ENCODE data around the gene PKN2.

DNA sequence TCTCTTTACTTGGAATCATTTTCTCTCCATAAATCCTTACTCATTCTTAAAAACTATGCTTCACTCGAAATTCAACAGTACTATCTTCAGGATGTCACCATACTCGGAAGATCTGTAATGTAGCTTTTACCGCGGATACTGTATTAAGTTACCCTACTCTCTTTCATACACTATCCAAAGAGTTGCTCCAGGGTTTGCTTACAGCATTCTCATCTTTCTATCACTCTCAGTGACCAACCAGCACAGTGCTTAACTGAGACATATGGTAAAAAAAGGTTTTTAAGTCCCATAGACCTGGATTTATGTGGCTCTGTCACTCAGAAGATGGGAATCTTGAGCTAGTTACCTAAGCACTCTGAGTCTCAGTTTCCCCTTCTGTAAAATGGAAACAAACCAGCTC, 191.5 kb downstream of the PKN2 start:
- TF ChIP-seq, protein P1, sequence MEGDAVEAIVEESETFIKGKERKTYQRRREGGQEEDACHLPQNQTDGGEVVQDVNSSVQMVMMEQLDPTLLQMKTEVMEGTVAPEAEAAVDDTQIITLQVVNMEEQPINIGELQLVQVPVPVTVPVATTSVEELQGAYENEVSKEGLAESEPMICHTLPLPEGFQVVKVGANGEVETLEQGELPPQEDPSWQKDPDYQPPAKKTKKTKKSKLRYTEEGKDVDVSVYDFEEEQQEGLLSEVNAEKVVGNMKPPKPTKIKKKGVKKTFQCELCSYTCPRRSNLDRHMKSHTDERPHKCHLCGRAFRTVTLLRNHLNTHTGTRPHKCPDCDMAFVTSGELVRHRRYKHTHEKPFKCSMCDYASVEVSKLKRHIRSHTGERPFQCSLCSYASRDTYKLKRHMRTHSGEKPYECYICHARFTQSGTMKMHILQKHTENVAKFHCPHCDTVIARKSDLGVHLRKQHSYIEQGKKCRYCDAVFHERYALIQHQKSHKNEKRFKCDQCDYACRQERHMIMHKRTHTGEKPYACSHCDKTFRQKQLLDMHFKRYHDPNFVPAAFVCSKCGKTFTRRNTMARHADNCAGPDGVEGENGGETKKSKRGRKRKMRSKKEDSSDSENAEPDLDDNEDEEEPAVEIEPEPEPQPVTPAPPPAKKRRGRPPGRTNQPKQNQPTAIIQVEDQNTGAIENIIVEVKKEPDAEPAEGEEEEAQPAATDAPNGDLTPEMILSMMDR (IDR thresholded peaks at IDR 0.05), result no peak
- TF ChIP-seq POLR2A (IDR thresholded peaks at IDR 0.05), result no peak
